Fibroblast of villous mesenchyme (primary cell): Measurements from ENCODE around the gene SCN9A. TPM values are rescaled to one million over a fixed set of nuclear protein-coding genes. Genes with fewer than 3 reads are reported as not detected.

ENCODE experiments used
- DNase-seq: peaks from one replicate; pipeline ENCODE4 v3.0.0-alpha.2; 2010; ENCODE audit warnings: low read depth
- H3K4me3 ChIP-seq: 2 replicates; pipeline ENCODE4 v1.5.1; 2011; ENCODE audit warnings: low read depth, mild to moderate bottlenecking, low read length
- total RNA-seq: library from RNA; depleted of rRNA; stranded (reverse); fragments of >200 nt; gene quantifications from 2 replicates; pipeline ENCODE4 v1.2.3, GENCODE V29; 2012
- TF ChIP-seq, protein P1 (sequence below): IDR thresholded peaks from 2 replicates; pipeline ENCODE4 v1.5.1; 2012; ENCODE audit warnings: low read depth, mild to moderate bottlenecking, low read length; ENCODE audit not compliant: insufficient read depth

The SCN9A gene
- total RNA-seq, 1 donor: 72.1 TPM

DNA sequence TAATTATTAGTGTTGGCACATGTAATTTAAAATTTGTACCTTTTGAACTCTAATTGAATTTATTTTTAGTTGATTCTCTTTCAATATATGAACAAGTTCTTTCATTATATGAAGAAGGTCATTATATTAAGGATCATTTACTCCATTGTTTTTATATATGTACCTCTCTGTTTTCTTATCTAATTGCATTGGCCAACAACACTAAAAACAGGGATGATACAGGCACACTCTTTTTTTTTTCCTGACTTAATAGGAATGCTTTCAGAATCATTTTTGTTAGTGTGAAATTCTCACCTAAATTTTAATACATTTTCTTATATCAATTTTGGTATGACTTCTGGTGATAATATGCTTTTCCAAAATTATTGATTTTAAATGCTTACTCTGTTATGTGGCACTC is 173.0 kb downstream of the SCN9A start:
- DNase-seq: no peak
- no peak overlapping the region for H3K4me3 ChIP-seq
- TF ChIP-seq, protein P1, sequence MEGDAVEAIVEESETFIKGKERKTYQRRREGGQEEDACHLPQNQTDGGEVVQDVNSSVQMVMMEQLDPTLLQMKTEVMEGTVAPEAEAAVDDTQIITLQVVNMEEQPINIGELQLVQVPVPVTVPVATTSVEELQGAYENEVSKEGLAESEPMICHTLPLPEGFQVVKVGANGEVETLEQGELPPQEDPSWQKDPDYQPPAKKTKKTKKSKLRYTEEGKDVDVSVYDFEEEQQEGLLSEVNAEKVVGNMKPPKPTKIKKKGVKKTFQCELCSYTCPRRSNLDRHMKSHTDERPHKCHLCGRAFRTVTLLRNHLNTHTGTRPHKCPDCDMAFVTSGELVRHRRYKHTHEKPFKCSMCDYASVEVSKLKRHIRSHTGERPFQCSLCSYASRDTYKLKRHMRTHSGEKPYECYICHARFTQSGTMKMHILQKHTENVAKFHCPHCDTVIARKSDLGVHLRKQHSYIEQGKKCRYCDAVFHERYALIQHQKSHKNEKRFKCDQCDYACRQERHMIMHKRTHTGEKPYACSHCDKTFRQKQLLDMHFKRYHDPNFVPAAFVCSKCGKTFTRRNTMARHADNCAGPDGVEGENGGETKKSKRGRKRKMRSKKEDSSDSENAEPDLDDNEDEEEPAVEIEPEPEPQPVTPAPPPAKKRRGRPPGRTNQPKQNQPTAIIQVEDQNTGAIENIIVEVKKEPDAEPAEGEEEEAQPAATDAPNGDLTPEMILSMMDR: no peak

DNA sequence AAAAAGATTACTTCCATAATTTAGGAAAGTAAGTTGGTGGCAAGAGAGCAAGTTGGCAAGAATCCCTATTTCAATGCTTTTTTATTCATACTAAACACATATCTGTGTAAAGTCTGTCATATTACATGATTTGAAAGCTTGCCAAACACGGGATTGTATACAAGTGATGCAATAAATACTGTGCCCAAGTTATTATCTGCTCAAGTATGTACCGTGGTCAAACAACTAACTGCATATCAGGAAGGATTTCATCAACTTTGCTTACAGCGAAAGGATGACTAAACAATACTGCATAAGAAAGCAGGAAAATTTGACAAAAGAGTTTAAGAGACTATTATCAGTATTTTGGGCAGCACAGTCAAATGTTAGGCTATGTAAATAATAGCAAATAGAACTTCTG is 178.3 kb downstream of the SCN9A start:
- no peak overlapping the region for H3K4me3 ChIP-seq
- TF ChIP-seq, protein P1: no peak
- DNase-seq: peak; percentile 12

DNA sequence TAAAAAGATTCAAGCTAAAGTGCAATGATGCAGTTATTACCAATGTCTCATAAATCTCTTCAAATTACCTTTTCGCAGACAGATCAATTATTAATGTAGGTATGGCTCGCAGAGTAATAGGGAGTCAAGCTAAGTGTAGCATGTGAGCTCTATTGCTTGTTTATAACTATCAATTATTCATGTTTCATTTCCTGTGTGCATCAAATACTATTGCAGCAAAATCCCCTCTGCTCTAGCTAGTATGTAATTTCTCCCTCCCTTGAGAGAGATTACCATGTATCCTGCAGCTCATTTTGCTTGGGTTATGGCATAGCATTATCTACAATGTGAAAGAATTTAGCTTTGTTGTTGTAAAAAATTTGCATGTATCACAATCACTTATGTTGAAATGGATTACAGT is 182.3 kb downstream of the SCN9A start:
- DNase-seq: no peak
- TF ChIP-seq, protein P1: no peak
- H3K4me3 ChIP-seq: no peak overlapping the region

DNA sequence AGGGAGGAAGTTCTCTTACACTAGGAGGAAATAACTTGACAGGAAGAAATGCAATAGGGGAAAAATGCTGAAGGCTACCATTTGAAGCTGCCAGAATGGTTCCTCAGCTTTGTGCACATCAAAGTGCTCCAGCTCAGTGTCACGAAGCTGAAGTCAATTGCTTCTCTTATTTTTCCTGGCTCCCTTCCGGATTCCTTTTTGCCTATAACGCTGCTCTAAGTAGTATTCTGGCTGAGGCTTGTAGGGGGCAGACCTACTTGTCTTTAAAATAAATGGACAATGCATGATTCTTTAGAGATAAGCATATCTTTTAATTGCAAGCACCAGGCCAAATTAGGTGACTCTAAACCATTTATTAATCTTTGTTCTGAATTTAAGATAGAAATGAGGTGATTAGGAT is 187.7 kb downstream of the SCN9A start:
- TF ChIP-seq, protein P1: no peak
- DNase-seq: no peak

DNA sequence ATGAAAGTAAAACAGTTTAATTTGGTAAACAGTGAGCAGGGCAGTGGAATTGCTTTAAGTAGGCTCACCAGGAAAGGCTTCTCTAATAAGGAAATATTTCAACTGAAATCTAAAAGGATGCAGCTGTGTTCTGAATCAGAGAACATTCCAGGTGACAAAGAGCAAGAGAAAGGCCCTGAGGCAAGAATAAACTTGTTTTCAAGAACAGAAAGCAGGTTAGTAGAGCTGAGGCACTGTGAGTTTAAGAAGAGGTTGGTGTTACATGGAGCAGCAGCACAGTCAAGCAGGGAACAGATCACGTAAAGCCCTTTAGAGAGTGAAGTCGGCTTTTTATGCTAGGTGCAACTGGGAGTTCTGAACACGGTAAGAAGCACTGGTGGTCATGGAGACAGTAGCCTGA is 191.0 kb downstream of the SCN9A start:
- TF ChIP-seq, protein P1: no peak
- peak; percentile 14 for DNase-seq

More for the DNA sequence above, 187.7 kb downstream of the SCN9A start:
- H3K4me3 ChIP-seq: no peak overlapping the region

DNA sequence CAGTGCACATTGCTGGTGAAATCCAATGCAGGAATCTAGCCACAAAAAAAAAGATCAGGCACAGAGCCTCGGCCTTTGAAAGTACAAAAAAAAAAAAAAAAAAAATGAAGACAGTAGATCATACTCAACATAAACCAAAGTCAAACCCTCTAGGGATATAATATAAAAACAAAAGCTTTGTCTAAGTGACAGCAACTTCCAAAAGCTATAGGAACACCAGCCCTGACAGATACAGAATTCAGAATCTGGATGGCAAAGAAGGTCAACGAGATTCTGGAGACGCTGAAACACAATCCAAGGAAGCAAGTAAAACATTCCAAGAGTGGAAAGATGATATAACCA is 194.0 kb downstream of the SCN9A start:
- no peak for DNase-seq
- TF ChIP-seq, protein P1: no peak
- H3K4me3 ChIP-seq: no peak overlapping the region

More for the DNA sequence above, 191.0 kb downstream of the SCN9A start:
- no peak overlapping the region for H3K4me3 ChIP-seq
